OCI-M1 (cell line): Measurements from ENCODE around the gene EFNA3.

ENCODE experiments used
- DNase-seq: peaks from one replicate; lab custom pipeline; 2025; lab: John Stamatoyannopoulos, UW

The EFNA3 gene

DNA sequence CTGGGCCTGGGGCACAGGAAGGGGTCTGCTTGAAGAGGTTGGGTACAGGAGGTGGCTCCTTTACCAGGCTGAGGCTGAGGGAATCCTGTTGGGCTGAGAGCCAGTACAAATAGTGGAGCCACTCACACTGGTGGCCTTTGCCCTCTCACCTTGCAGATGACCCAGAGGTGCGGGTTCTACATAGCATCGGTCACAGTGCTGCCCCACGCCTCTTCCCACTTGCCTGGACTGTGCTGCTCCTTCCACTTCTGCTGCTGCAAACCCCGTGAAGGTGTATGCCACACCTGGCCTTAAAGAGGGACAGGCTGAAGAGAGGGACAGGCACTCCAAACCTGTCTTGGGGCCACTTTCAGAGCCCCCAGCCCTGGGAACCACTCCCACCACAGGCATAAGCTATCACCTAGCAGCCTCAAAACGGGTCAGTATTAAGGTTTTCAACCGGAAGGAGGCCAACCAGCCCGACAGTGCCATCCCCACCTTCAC, 55.2 kb downstream of the EFNA3 start:
- no peak for DNase-seq

DNA sequence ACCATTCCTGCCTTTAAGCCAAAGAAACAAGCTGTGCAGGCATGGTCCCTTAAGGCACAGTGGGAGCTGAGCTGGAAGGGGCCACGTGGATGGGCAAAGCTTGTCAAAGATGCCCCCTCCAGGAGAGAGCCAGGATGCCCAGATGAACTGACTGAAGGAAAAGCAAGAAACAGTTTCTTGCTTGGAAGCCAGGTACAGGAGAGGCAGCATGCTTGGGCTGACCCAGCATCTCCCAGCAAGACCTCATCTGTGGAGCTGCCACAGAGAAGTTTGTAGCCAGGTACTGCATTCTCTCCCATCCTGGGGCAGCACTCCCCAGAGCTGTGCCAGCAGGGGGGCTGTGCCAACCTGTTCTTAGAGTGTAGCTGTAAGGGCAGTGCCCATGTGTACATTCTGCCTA, 55.7 kb downstream of the EFNA3 start:
- DNase-seq, result no peak

DNA sequence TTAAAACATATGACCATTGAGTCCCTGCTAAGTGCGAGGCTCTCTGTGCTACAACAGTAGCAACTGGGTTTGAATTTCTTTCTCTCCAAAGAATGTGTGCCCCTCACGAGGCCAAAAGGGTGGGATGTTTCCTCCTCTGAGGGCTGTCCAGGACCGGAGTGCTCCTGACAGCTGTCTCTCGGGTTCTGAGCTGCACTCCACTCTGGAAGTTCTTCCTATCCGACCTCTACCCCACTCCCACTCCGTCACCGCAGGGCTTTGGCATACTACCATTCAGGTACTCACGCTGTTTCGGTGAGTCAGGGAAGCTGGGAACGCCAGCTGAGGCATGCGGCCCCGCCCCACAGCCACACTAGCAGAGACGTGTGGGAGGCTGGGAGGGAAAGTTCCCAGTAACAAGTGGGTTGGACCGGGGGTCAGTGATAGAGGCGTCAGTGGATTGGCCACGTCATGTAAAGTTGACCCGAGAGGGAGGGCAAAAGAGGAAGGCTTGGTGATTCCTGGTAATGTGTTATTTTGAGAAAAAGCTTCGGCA, 56.3 kb downstream of the EFNA3 start:
- DNase-seq, result peak; percentile 96

DNA sequence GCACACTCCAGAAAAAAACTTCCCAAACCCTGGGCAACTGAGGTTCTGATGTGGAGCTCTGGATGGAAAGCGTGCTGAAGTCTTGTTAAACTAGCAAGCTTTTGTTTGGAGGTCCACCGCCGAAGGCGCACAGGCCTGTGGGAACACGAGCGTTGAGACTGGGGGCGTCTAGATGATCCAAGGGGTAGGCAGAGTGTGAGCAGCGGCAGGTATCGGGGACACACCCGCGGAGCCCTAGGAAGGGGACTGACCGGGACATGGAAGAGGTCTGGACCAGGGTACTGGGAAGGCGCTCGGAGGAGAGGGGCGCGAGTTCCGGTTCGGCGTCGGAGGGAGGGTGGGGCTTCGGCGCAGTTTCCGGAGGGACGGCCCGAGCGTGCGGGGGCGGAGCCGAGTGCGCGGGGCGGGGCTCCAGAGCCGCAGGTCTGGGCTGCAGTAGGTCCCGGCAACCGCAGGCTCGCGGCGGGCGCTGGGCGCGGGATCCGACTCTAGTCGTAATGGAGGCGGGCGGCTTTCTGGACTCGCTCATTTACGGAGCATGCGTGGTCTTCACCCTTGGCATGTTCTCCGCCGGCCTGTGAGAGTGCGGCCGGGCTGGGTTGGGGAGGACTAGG, 56.9 kb downstream of the EFNA3 start, which contains the start of gene SLC50A1:
Gene SLC50A1, plus strand, starts transcription at position 438 of the 614 bp plus-strand sequence. Its CDS starts 60 bp downstream, at position 498.
- DNase-seq, result peak; percentile 99

DNA sequence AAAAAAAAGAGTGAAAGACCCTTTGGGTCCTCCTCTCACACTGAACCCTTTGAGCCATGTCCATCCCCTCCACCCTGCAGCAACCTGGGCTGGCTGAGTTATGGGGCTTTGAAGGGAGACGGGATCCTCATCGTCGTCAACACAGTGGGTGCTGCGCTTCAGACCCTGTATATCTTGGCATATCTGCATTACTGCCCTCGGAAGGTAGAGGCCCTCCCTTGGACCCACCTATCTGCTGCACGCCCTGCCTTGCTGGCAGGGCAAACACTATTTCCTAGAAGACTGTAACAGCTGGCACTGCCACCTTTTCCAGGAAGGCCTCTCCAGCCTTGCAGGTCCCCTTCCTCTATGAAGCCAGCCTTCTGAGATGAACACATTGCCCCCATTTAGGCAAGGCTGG, 58.1 kb downstream of the EFNA3 start:
- DNase-seq, result peak; percentile 50
